Measurements from ENCODE around the gene CACHD1.

- TF ChIP-seq CTCF (IDR thresholded peaks at IDR 0.05; ENCODE audit: insufficient read depth, low read length, poor library complexity, severe bottlenecking) (no peak), EZH2phosphoT487 (conservative IDR thresholded peaks at IDR 0.05; ENCODE audit: low read length) (no peak)
These were observed 44.4 kb upstream of the CACHD1 start for GRCh38 chr1:64425521-64425920.

All from SU-DHL-6 (cell line).